K562 (cell line): ENCODE measurements around the gene WDR81. TPM values are rescaled to one million over a fixed set of nuclear protein-coding genes. Genes with fewer than 3 reads are reported as not detected.

ENCODE experiments used
- ATAC-seq: fragments of 200-7000 bp; cut with Tn5 transposase; 3 replicates; pipeline ENCODE4 v1.9.1; 2020; ENCODE audit warnings: moderate library complexity
- BruUV-seq: library from RNA; stranded (reverse); fragments of 400-500 nt; replicated peaks from 2 replicates; lab custom pipeline; 2021; lab: Mats Ljungman, UMichigan
- CTCF ChIA-PET: fragments of 300-600 bp; formaldehyde crosslinking; extraction: SDS; loops from one replicate; lab custom pipeline; 2021; ENCODE audit warnings: low intra/inter-chr PET ratio; lab: Yijun Ruan, JAX
- POLR2A ChIA-PET: fragments of 300-600, 350-650 bp; sonication (Branson Sonifier 250); formaldehyde crosslinking; extraction: SDS; loops from one replicate; lab custom pipeline; 2021; ENCODE audit warnings: antibody characterized with exemption, inconsistent platforms; lab: Yijun Ruan, JAX
- DNase-seq, 4 experiments: peaks; one replicate each; pipeline versions ENCODE4 v3.0.0 to v3.0.0-alpha.2; 2011 to 2018; ENCODE audit warnings: low spot score in 3 of 4, mixed read lengths in 3 of 4; ENCODE audit errors: extremely low read depth in 1 of 4
- FAIRE-seq: peaks from 2 replicates; lab custom pipeline; 2011; peaks lifted over from hg19 to GRCh38; lab: Jason Lieb, UNC
- H2AFZ ChIP-seq: 2 replicates; pipeline ENCODE4 v1.6.0; 2011; ENCODE audit warnings: low read depth, low read length, control low read depth, inconsistent platforms
- H3K27ac ChIP-seq: fragments of 200-600 bp; 3 replicates; pipeline ENCODE4 v1.8.0; 2011; ENCODE audit warnings: low read depth, mild to moderate bottlenecking, control low read depth, inconsistent platforms, low read length, moderate library complexity, mixed read lengths; ENCODE audit errors: extremely low read depth
- H3K27me3 ChIP-seq, 2 experiments: fragments of 300-600 bp in 1 of 2; 2 replicates in 1 of 2; 3 replicates in 1 of 2; pipeline versions ENCODE4 v1.6.0 to v1.8.0; 2011; ENCODE audit warnings: inconsistent platforms in 2 of 2, low read length in 2 of 2, mild to moderate bottlenecking in 1 of 2, mixed read lengths in 1 of 2, moderate library complexity in 1 of 2; ENCODE audit not compliant: control insufficient read depth in 2 of 2, insufficient read depth in 2 of 2
- H3K36me3 ChIP-seq: fragments of 300-600 bp; 3 replicates; pipeline ENCODE4 v1.8.0; 2011; ENCODE audit warnings: mild to moderate bottlenecking, low read length, inconsistent platforms; ENCODE audit not compliant: control insufficient read depth, insufficient read depth
- H3K4me1 ChIP-seq, 2 experiments: fragments of 200-600 bp in 1 of 2; replicated peaks in 1 of 2; 2 replicates in 1 of 2; 3 replicates in 1 of 2; pipeline versions ENCODE4 v1.5.1 to v1.8.0; 2011; ENCODE audit warnings: inconsistent platforms in 2 of 2, low read length in 2 of 2, mild to moderate bottlenecking in 1 of 2, mixed read lengths in 1 of 2, moderate library complexity in 1 of 2; ENCODE audit not compliant: control insufficient read depth in 2 of 2, insufficient read depth in 2 of 2
- H3K4me2 ChIP-seq: 2 replicates; pipeline ENCODE4 v1.6.1; 2011; ENCODE audit warnings: low read length, control low read depth, inconsistent platforms, mixed read lengths; ENCODE audit not compliant: insufficient read depth
- H3K4me3 ChIP-seq: fragments of 200-600 bp; sonication (generic), shearing (Covaris generic); 2 replicates; pipeline ENCODE4 v1.5.1; 2016; ENCODE audit warnings: control low read depth, inconsistent platforms
- H3K79me2 ChIP-seq: fragments of 200-600 bp; 3 replicates; pipeline ENCODE4 v1.8.0; 2011; ENCODE audit warnings: low read length, inconsistent platforms; ENCODE audit not compliant: control insufficient read depth, insufficient read depth
- H3K9ac ChIP-seq, 2 experiments: 2 replicates each; pipeline versions ENCODE4 v1.6.0 to v1.6.1; 2011; ENCODE audit warnings: low read depth in 2 of 2, low read length in 2 of 2, control low read depth in 1 of 2, inconsistent platforms in 1 of 2, mild to moderate bottlenecking in 1 of 2, mixed read lengths in 1 of 2; ENCODE audit not compliant: insufficient read depth in 1 of 2
- H3K9me1 ChIP-seq: one replicate; pipeline ENCODE4 v1.6.0; 2011; ENCODE audit warnings: inconsistent platforms, mild to moderate bottlenecking, low read length, moderate library complexity; ENCODE audit not compliant: control insufficient read depth, insufficient read depth
- H3K9me3 ChIP-seq: replicated peaks from 2 replicates; pipeline ENCODE4 v1.5.1; 2011; ENCODE audit warnings: low read depth, low read length, inconsistent platforms; ENCODE audit not compliant: control insufficient read depth, insufficient read depth
- H4K20me1 ChIP-seq: replicated peaks from 2 replicates; pipeline ENCODE4 v1.6.1; 2011; ENCODE audit warnings: low read length, inconsistent platforms, mixed read lengths; ENCODE audit not compliant: control insufficient read depth, insufficient read depth
- ARID4B ChIP-seq: sonication (generic); formaldehyde crosslinking; IDR thresholded peaks from 2 replicates; pipeline ENCODE4 v1.8.0; 2022; ENCODE audit warnings: mild to moderate bottlenecking, missing genetic modification reagents
- CREB3 ChIP-seq: fragments of 450-650 bp; conservative IDR thresholded peaks from 2 replicates; pipeline ENCODE4 v1.6.1; 2016; ENCODE audit warnings: missing genetic modification characterization, low read depth, mild to moderate bottlenecking, missing compliant biosample characterization, moderate library complexity
- NKRF ChIP-seq: fragments of 450-650 bp; IDR thresholded peaks from 2 replicates; pipeline ENCODE4 v1.6.1; 2016; ENCODE audit warnings: borderline replicate concordance
- POLR2G ChIP-seq: fragments of 200-400 bp; formaldehyde crosslinking; IDR thresholded peaks from 2 replicates; pipeline ENCODE4 v1.6.1; 2017; ENCODE audit warnings: low read depth, mild to moderate bottlenecking, antibody characterized with exemption, low read length, moderate library complexity
- SAFB ChIP-seq: fragments of 200-400 bp; formaldehyde crosslinking; IDR thresholded peaks from 2 replicates; pipeline ENCODE4 v1.6.1; 2017; ENCODE audit warnings: low read depth, low read length, borderline replicate concordance
- WGBS: fragments of 100-300 bp; shearing (Covaris generic); methylation state at CpG from one replicate; pipeline ENCODE4 v1.1.6; 2016; ENCODE audit warnings: low coverage, mixed read lengths; ENCODE audit not compliant: insufficient coverage; ENCODE audit errors: missing lambda C conversion rate; 5-methylcytosine and 5-hydroxymethylcytosine counted together
- in situ Hi-C: fragments of 300-500 bp; cut with MboI; formaldehyde crosslinking; loops from 4 replicates; pipeline ENCODE4 v1.15.0; 2018; ENCODE audit warnings: inconsistent platforms, mixed read lengths
- intact Hi-C: fragments of 100-400 bp; cut with micrococcal nuclease; formaldehyde crosslinking; loops from 2 replicates; pipeline ENCODE4 v1.14.2; 2022
- polyA plus RNA-seq, 8 experiments: library from polyadenylated mRNA; depleted of rRNA in 4 of 8; stranded (reverse) in 5 of 8; unstranded in 3 of 8; fragments of >200 nt; fragmentation: Nextera tagmentation in 2 of 8; fragmentation: Illumina TruSeq in 1 of 8; extraction: Ambion mirVana in 2 of 8; extraction: Trizol in 1 of 8; gene quantifications; 2 replicates each; pipeline versions ENCODE4 v1.2.1 to v1.2.3, GENCODE V29; 2011 to 2014; ENCODE audit warnings: inconsistent platforms in 1 of 8, missing spikeins in 1 of 8
- total RNA-seq, 7 experiments: library from RNA; depleted of rRNA in 6 of 7; stranded (reverse); fragments of >200 nt in 6 of 7; fragmentation: Illumina TruSeq in 2 of 7; extraction: Trizol in 2 of 7; gene quantifications; 2 replicates each; pipeline versions ENCODE4 v1.2.1 to v1.2.3, GENCODE V29; 2011 to 2021; ENCODE audit warnings: low replicate concordance in 1 of 7

The WDR81 gene
- total and polyA plus RNA-seq, 9 of the 15 experiments (the other 6 are each of a cell fraction or from before 2014, with no cell fraction given) = 0.01 to 17.1 (median 3.3) TPM

- Histone ChIP-seq H3K27ac (no peak overlapping the region), H3K9ac (no peak overlapping the region), H3K4me3 (no peak overlapping the region), H3K36me3 (peaks cover 5% of the 10 kb centered on the region; the same call in 1 of the 3 replicates), H3K9me1 (no peaks in the 10 kb centered on the region), H3K9me3 (no peaks in the 10 kb centered on the region), H2AFZ (no peak overlapping the region), H3K4me2 (no peak overlapping the region), H3K4me1 (peaks cover 21 to 37% of the 10 kb centered on the region in 2 experiments; a peak in 4 of 5 replicates), H3K79me2 (peaks cover 22% of the 10 kb centered on the region), H3K27me3 (no peaks in the 10 kb centered on the region), H4K20me1 (no peaks in the 10 kb centered on the region)
- ChIA-PET POLR2A (interaction anchor here (0.6 to 1.2 kb wide), 3 partner anchors 15 to 112 kb away, joined by 3 to 4 read pairs (median 3); no protein-coding TSS in a partner anchor), CTCF (no interaction called here)
- BruUV-seq = no TSS peak
- DNase-seq (no peak), FAIRE-seq (no peak), ATAC-seq (no peak)
- 96% methylated on average over 4 of the region's 21 CpGs for WGBS
- TF ChIP-seq SAFB = no peak
- TF ChIP-seq POLR2G = peak; percentile 31; the same call in 1 of the 2 replicates
- in situ Hi-C loops = loop anchor here (5.0 kb wide), 1 partner anchor 34 kb away; no protein-coding TSS in a partner anchor
- intact Hi-C loops = no loop called here
Measured at GRCh38 chr17:1766382-1767135, 42.1 kb downstream of the WDR81 start.

- DNase-seq (no peak), ATAC-seq (no peak), FAIRE-seq (no peak)
- Histone ChIP-seq H3K27ac (no peak overlapping the region), H3K4me2 (no peak overlapping the region), H3K27me3 (no peaks in the 10 kb centered on the region), H3K79me2 (peaks cover 17% of the 10 kb centered on the region), H3K9me3 (no peaks in the 10 kb centered on the region), H3K36me3 (peaks cover 10% of the 10 kb centered on the region; the same call in 1 of the 3 replicates), H4K20me1 (no peaks in the 10 kb centered on the region), H2AFZ (no peak overlapping the region), H3K9me1 (no peaks in the 10 kb centered on the region), H3K4me3 (no peak overlapping the region), H3K4me1 (peaks cover 15 to 29% of the 10 kb centered on the region in 2 experiments; a peak in 4 of 5 replicates), H3K9ac (no peak overlapping the region)
- in situ Hi-C loops = loop anchor here (5.0 kb wide), 1 partner anchor 35 kb away; no protein-coding TSS in a partner anchor
- no TSS peak for BruUV-seq
- POLR2A ChIA-PET = no interaction called here
- WGBS = 95% methylated on average over 8 of the region's 12 CpGs
- intact Hi-C loops = no loop called here
- CTCF ChIA-PET = no interaction called here
- TF ChIP-seq ARID4B (CRISPR knock-in tag) (no peak), CREB3 (no peak), NKRF (no peak)
Measured at GRCh38 chr17:1767358-1767757, 42.9 kb downstream of the WDR81 start.
